Heart right ventricle (tissue), 16 donors: Measurements from ENCODE around the gene PHYKPL. TPM values are rescaled to one million over a fixed set of nuclear protein-coding genes. Genes with fewer than 3 reads are reported as not detected.

Experiments
- ATAC-seq, 8 donors: fragments of 200-7000 bp; cut with Tn5 transposase; one replicate each; pipeline ENCODE4 v1.9.1; 2020; ENCODE audit warnings: mild to moderate bottlenecking in 8 of 8, moderate library complexity in 8 of 8, moderate number of reproducible peaks in 1 of 8
- DNase-seq, 2 donors: peaks; one replicate each; pipeline ENCODE4 v3.0.0-alpha.2; 2020
- H3K27ac ChIP-seq, 10 donors: fragments of 200-600 bp; sonication (generic) in 2 of 10; one replicate each; pipeline versions ENCODE4 v1.5.0 to v1.8.0; 2020 to 2022; ENCODE audit warnings: mild to moderate bottlenecking in 3 of 10
- H3K27me3 ChIP-seq, 7 donors: fragments of 200-600 bp; one replicate each; pipeline ENCODE4 v1.8.0; 2021 to 2022; ENCODE audit warnings: mild to moderate bottlenecking in 2 of 7
- H3K36me3 ChIP-seq, 9 donors: fragments of 200-600 bp; sonication (generic) in 1 of 9; one replicate each; pipeline versions ENCODE4 v1.5.0 to v1.8.0; 2020 to 2022; ENCODE audit warnings: mild to moderate bottlenecking in 2 of 9
- H3K4me1 ChIP-seq, 9 donors: fragments of 200-600 bp; sonication (generic) in 1 of 9; one replicate each; pipeline versions ENCODE4 v1.5.0 to v1.8.0; 2020 to 2022; ENCODE audit warnings: mild to moderate bottlenecking in 4 of 9
- H3K4me3 ChIP-seq, 10 donors: fragments of 200-600 bp; sonication (generic) in 2 of 10; one replicate each; pipeline versions ENCODE4 v1.5.0 to v1.8.0; 2020 to 2022; ENCODE audit warnings: mild to moderate bottlenecking in 7 of 10, moderate library complexity in 2 of 10
- H3K9me3 ChIP-seq, 11 donors: fragments of 200-600 bp in 10 of 11; sonication (generic) in 2 of 11; one replicate each; pipeline versions ENCODE4 v1.5.0 to v1.8.0; 2013 to 2022; ENCODE audit warnings: mild to moderate bottlenecking in 2 of 11, control low read depth in 1 of 11, moderate library complexity in 1 of 11
- CTCF ChIP-seq, 9 donors: fragments of 200-600 bp; sonication (generic) in 2 of 9; IDR thresholded peaks; one replicate each; pipeline versions ENCODE4 v1.5.0 to v1.8.0; 2021 to 2022; ENCODE audit warnings: antibody characterized with exemption in 9 of 9, mild to moderate bottlenecking in 5 of 9, moderate library complexity in 1 of 9
- WGBS, 2 donors: extraction: QIAGEN DNeasy Blood & Tissue Kit; methylation state at CpG; one replicate each; pipeline ENCODE4 v1.1.7; 2013; ENCODE audit warnings: inconsistent platforms in 1 of 2; 5-methylcytosine and 5-hydroxymethylcytosine counted together
- intact Hi-C, 10 donors: fragments of 100-400 bp; cut with DNase I; formaldehyde crosslinking; loops; one replicate each; pipeline versions ENCODE4 v1.11.1 to v1.14.2; 2022
- polyA plus RNA-seq, 2 donors: library from polyadenylated mRNA; stranded (reverse); fragments of 200-250 nt; gene quantifications; one replicate each; pipeline ENCODE4 v1.2.3, GENCODE V29; 2013
- total RNA-seq, 10 donors: library from RNA; stranded (reverse); fragmentation: NEBNext Ultra II Directional in 3 of 10; extraction: Animal tissue kit (Norgen Biotek cat#: 25700) in 3 of 10; gene quantifications; one replicate each; pipeline versions ENCODE4 v1.2.1 to v1.2.4, GENCODE V29; 2021 to 2023
- donor health status: Arrhythmogenic right ventricular cardiomyopathy.
- donor health status: ischemic (EF 13 %, LVEDD 7.1; RV severe dilation, severe dysfunction).
- donor health status: healthy with polysubstance abuse.
- donor health status: DM: no; HTN: yes; CAD: no.
- donor health status: DM: no; HTN: no; CAD: no.
- donor health status: ischemic (EF 25% LVEDD 6.9; RV normal size, moderate dysfunction).
- donor health status: ischemic (EF 25% LVEDD 5.7; RV mildly dilated, moderate dysfunction).
- donor health status: healthy.
- donor health status: DM: yes; HTN: yes; CAD: no.
- donor health status: Ischemic cardiomyopathy.
- donor health status: ischemic (EF 35%, LVEDD 5.7; RV mildly dilated, moderate dysfunction).
- donor health status: nonischemic (EF 11% LVEDD 7.7; RV severe dilation, severe dysfunction).
- donor health status: DM: yes; HTN: yes; CAD: no.
- donor health status: PGD.
- donor health status: ischemic (EF 29% LVEDD 5.4; RV normal size, mild dysfunction).
- donor health status: nonischemic (EF 23%, LVEDD 6.1; RV moderate dilation, normal function).

Gene PHYKPL
- total and polyA plus RNA-seq, 12 donors = 24.8 to 59.8 (median 37.3) TPM

GRCh38 chr5:178221853-178222252 lies 10.7 kb downstream of the PHYKPL start:
- Histone ChIP-seq H3K4me3 (no peak overlapping the region), H3K4me1 (peaks cover 0 to 11% (median 0%) of the 10 kb centered on the region in 9 donors), H3K27ac (no peak overlapping the region), H3K9me3 (no peaks in the 10 kb centered on the region), H3K36me3 (peaks cover 0 to 95% (median 24%) of the 10 kb centered on the region in 9 donors), H3K27me3 (no peaks in the 10 kb centered on the region)
- intact Hi-C loops = no loop called here
- DNase-seq (no peak), ATAC-seq (no peak)
- 78% methylated on average over 5 of the region's 5 CpGs for WGBS, 2 donors
- no peak for TF ChIP-seq CTCF (IDR thresholded peaks at IDR 0.05)

GRCh38 chr5:178221282-178221681 lies 11.3 kb downstream of the PHYKPL start:
- DNase-seq (no peak), ATAC-seq (no peak)
- Histone ChIP-seq H3K9me3 (no peaks in the 10 kb centered on the region), H3K4me3 (no peak overlapping the region), H3K4me1 (peaks cover 0 to 16% (median 0%) of the 10 kb centered on the region in 9 donors), H3K27me3 (no peaks in the 10 kb centered on the region), H3K27ac (no peak overlapping the region), H3K36me3 (peaks cover 0 to 95% (median 28%) of the 10 kb centered on the region in 9 donors)
- WGBS, 2 donors = 70 to 72% methylated on average over 3 of the region's 3 CpGs
- TF ChIP-seq CTCF (IDR thresholded peaks at IDR 0.05) = no peak
- intact Hi-C loops = no loop called here

GRCh38 chr5:178218827-178219226 lies 13.8 kb downstream of the PHYKPL start:
- no peaks in the 10 kb centered on the region for H3K27me3 ChIP-seq
- DNase-seq (no peak), ATAC-seq (no peak)
- 79 to 82% methylated on average over 3 of the region's 3 CpGs for WGBS, 2 donors
- H3K4me1 ChIP-seq = peaks cover 0 to 28% (median 5%) of the 10 kb centered on the region in 9 donors
- H3K27ac ChIP-seq = no peak overlapping the region
- H3K36me3 ChIP-seq = peaks cover 0 to 95% (median 41%) of the 10 kb centered on the region in 9 donors
- no peak overlapping the region for H3K4me3 ChIP-seq
- TF ChIP-seq CTCF (IDR thresholded peaks at IDR 0.05) = no peak
- no peaks in the 10 kb centered on the region for H3K9me3 ChIP-seq
- intact Hi-C loops = no loop called here

GRCh38 chr5:178218237-178218776 lies 14.3 kb downstream of the PHYKPL start:
- H3K27ac ChIP-seq = no peak overlapping the region
- TF ChIP-seq CTCF (IDR thresholded peaks at IDR 0.05) = no peak
- WGBS, 2 donors = 76 to 88% methylated on average over 5 of the region's 5 CpGs
- no peak for DNase-seq
- intact Hi-C loops = no loop called here
- H3K4me3 ChIP-seq = no peak overlapping the region
- peaks cover 0 to 96% (median 42%) of the 10 kb centered on the region in 9 donors for H3K36me3 ChIP-seq
- H3K9me3 ChIP-seq = no peaks in the 10 kb centered on the region
- ATAC-seq = no peak
- H3K4me1 ChIP-seq = peaks cover 0 to 28% (median 5%) of the 10 kb centered on the region in 9 donors
- H3K27me3 ChIP-seq = no peaks in the 10 kb centered on the region
